Eye (tissue), 1 donor: ENCODE results near the gene DNAJC5G.
A peak's percentile ranks its signal among the peaks of the same experiment; 100 is the strongest.

Source experiments
- DNase-seq: peaks from one replicate; pipeline ENCODE4 v3.0.0-alpha.2; 2015

Gene DNAJC5G

DNA sequence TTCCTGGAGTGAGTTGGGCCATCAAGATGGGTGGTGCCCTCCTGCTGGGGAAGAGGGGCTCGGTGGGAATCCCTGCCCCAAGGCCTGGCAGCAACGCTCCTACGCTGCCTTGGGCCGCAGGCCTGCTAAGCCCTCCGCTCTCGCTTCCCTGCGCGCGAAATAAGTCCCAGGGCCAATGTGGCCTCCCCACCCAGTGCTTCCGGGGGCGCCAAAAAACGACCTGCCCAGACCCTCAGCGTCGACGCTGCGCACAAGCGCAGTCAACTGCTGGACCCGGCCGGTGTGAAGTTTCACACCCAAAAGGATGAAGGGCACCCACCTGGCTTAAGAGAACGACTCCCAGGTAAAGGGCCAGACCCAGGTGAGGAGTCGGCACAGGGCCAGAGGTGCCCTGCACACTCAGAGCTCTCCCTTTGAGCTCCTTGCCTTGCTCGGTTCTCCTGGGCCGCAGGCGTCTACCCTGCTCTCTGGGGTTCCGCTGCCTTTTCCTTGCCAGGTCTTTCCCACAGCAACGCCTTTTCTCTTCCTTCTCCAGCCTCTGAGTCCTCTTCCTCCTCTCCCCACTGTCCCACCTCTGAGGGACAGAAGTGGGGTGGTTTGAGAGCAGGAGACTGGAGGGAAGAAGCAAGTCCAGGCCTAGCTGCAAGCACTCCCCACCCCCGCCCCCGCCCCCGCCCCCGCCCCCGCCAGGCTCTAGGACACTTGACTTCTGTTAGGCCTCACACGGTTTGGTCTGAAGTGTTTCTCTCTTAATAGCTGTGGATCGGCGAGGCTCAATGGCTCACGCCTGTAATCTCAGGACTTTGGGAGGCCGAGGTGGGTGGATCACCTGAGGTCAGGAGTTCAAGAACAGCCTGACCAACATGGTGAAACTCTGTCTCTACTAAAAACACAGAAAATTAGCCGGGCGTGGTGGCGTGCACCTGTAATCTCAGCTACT lies at the start of gene DNAJC5G:
DNAJC5G (plus strand) TSS at position 223 of the 940 bp plus-strand sequence. CDS start 1,296 bp downstream, outside the sequence.
- DNase-seq = no peak

GRCh38 chr2:27225526-27225925 lies 49.7 kb upstream of the DNAJC5G start:
- no peak for DNase-seq

DNA sequence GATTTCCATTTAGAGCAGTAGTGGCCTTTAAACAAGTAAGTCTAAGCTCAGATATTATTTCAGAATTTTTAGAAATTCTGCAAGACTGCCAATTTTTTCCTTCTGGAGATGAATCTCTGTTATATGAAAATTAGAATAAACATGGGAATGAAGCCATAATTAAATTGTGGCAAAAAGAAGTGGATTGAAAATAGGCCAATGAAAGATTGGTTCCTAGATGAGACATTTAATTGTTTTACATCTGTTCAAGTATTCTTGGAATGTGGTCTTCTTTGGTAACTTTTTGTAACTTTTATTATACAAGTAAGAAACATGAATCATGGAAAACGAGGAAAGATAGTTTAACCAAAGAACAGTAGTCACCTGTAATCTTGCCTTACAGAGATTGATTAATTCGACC lies 47.7 kb upstream of the DNAJC5G start:
- no peak for DNase-seq

DNA sequence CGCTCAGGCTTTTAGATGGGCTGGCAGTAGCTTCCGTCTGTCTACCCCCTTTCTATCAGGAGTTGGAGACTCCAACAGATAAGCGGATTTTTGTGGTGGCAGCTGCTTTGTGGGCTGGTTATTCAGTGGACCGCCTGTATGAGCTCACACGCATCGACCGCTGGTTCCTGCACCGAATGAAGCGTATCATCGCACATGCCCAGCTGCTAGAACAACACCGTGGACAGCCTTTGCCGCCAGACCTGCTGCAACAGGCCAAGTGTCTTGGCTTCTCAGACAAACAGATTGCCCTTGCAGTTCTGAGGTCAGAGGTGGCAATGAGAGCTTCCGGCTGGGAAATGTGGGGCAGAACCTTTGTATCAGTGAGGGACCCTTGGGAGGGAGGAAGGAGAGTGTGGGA lies 43.3 kb upstream of the DNAJC5G start:
- no peak for DNase-seq

DNA sequence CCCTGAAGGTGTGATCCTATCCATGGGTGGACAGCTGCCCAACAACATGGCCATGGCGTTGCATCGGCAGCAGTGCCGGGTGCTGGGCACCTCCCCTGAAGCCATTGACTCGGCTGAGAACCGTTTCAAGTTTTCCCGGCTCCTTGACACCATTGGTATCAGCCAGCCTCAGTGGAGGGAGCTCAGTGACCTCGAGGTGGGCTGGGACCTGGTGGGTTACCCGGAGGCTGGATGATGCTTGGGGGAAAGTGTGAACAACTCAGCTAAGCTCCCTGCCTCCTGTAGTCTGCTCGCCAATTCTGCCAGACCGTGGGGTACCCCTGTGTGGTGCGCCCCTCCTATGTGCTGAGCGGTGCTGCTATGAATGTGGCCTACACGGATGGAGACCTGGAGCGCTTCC lies 41.9 kb upstream of the DNAJC5G start:
- no peak for DNase-seq

GRCh38 chr2:27236136-27236535 lies 39.1 kb upstream of the DNAJC5G start:
- DNase-seq = no peak

DNA sequence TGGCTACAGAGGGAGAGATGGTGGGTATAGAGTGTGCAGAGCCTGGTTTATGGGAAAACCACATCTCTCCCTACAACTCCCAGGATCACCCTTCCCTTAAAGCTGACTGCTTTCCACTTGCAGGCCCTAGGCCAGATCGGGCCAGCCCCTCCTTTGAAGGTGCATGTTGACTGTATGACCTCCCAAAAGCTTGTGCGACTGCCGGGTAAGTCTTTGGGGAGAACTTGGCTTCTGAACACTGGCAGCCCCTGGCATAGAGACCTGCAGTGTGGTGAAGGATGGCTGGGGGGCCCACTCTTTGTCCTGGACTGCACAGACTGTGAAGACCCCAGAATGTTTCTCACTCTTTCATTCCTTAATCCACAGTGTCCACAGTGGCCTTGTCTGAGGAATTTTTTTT lies 38.6 kb upstream of the DNAJC5G start:
- no peak for DNase-seq

DNA sequence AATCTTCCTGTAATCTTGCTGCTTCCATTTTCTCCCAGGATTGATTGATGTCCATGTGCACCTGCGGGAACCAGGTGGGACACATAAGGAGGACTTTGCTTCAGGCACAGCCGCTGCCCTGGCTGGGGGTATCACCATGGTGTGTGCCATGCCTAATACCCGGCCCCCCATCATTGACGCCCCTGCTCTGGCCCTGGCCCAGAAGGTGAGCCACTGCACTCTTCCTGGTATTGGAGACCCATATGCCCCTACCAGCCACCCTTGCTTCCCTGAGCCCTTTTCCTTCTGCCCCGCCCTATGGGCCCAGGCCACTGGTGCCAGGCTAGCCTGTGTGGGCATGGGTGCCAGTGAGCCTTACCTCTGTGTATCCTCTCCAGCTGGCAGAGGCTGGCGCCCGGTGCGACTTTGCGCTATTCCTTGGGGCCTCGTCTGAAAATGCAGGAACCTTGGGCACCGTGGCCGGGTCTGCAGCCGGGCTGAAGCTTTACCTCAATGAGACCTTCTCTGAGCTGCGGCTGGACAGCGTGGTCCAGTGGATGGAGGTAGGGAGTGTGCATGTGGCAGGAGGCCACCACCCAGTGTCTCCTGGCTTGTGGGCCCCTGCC lies 37.8 kb upstream of the DNAJC5G start:
- DNase-seq = no peak

GRCh38 chr2:27238976-27239375 lies 36.3 kb upstream of the DNAJC5G start:
- DNase-seq = no peak

DNA sequence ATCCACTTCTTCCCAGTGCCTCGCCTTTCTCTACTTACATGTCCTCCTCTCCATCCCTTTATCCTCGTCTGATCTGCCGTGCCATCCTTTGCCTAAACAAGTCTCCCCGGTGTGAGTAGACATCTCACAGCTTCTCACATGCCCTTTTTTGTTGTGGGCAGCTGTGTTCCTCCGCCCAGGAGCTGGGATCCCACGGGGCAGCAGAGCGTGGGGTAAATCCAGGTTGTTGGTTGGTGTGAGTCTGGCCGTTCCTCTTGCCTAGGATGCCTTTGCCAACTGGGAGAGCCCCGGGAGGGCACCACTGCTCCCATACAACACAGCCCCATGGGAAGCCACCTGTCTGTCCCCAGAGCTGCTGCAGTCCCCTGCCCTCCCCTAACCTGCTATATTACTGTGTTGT lies 34.8 kb upstream of the DNAJC5G start:
- DNase-seq = no peak

DNA sequence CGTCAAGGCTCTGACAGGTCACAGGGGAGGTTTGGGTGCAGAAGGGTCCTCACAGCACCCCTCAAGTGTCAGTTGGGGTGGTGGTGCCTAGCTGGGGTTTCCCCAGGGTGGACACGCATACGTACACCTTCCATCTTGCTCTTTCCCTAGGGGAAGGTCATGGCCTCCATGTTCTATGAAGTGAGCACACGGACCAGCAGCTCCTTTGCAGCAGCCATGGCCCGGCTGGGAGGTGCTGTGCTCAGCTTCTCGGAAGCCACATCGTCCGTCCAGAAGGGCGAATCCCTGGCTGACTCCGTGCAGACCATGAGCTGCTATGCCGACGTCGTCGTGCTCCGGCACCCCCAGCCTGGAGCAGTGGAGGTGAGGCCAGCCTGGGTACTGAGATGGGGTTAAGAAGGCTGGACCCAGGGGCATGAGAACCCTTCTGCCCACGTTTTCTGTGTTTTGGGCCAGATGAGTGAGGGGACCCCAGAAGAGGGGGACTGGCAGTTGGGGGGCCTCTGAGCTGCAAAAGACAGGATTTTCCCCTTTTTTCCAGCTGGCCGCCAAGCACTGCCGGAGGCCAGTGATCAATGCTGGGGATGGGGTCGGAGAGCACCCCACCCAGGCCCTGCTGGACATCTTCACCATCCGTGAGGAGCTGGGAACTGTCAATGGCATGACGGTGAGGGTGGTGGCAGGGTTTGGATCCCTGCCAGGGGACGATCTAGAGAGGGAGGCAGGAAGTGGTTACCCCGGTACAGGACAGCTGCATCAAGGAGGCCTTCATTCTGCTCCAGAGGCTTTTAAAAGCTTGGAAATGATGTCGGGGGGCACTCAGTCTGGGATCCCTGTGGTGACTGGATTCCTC lies 33.2 kb upstream of the DNAJC5G start:
- DNase-seq = no peak

DNA sequence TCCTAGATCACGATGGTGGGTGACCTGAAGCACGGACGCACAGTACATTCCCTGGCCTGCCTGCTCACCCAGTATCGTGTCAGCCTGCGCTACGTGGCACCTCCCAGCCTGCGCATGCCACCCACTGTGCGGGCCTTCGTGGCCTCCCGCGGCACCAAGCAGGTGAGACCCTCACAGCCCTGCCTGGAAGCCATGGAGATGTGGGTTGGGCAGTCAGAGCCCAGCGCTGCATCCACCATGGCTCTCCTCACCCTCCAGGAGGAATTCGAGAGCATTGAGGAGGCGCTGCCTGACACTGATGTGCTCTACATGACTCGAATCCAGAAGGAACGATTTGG lies 32.6 kb upstream of the DNAJC5G start:
- DNase-seq = no peak

- DNase-seq = no peak
These were observed 31.7 kb upstream of the DNAJC5G start for GRCh38 chr2:27243391-27244130.

GRCh38 chr2:27245116-27245515 lies 30.1 kb upstream of the DNAJC5G start:
- no peak for DNase-seq

DNA sequence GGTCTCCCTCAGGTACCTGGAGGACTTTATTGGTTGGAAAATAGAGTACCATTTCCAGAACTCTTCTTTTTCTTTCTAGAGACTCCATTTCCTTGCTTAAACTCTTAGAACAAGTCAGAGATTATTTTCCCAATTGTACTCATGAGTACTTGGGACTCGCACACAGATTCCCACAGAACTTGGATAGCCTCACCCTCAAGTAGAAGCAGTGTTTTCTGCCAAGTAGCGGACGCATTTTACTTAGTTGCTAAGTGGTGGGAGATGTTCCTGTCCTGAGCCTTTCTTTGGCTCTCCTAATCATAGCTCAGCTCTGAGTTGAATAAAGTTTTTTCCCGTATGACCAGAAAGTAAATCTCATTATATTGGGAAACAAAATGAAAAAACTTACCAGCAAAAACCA lies 29.6 kb upstream of the DNAJC5G start:
- DNase-seq = no peak

- no peak for DNase-seq
These were observed 27.3 kb upstream of the DNAJC5G start for GRCh38 chr2:27247893-27248292.

- no peak for DNase-seq
These were observed 25.9 kb upstream of the DNAJC5G start for GRCh38 chr2:27249159-27249890.

- DNase-seq = peak; percentile 69
These were observed 25.2 kb upstream of the DNAJC5G start for GRCh38 chr2:27249891-27250651.

- DNase-seq = no peak
These were observed 24.4 kb upstream of the DNAJC5G start for GRCh38 chr2:27250652-27251379.

DNA sequence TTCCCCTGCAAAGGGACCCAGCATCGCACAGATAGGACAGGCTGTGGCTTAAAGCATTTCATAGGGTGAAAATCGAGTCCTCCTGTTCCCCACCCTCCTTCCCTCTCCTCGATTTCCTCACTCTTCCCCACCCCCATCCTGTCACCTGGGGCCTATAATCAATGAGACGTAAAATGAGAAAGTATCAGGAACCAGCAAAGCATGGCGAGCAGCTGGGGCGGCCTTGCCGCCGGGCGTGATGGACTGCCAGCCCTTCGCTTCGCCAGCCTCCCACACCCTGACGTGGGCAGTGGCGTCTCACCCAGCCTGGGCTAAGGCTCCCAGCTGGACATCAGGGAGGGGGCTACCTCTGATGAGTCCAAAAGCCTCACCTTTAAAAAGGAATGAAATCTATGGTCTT lies 23.5 kb upstream of the DNAJC5G start:
- DNase-seq = peak; percentile 22

DNA sequence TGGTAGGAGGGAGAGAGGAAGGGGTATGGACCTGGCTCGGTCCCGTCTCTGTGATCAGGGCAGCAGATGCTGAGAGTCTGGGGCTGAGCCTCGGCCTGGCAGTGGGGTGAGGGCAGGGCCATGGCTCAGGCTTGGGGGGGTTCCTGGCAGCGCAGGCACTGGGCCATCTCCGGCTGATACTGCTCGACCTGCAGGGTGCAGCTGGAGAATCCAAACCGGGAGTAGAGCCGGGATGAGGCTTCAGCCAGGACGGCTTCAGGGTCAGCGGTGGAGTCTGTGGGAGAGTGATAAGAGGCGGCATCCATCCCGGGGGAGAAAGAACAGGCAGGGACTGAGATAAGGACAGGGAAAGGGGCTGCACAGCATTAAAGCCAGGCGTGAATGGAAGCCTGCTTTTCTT lies 20.0 kb upstream of the DNAJC5G start:
- no peak for DNase-seq
